GM12873 (cell line): ENCODE data around the gene PROB1.

Experiments used
- CTCF ChIP-seq: IDR thresholded peaks from 2 replicates; pipeline ENCODE4 v1.5.1; 2012; ENCODE audit warnings: low read depth, mild to moderate bottlenecking, moderate library complexity, low read length, control low read depth; ENCODE audit not compliant: insufficient read depth; ENCODE audit errors: missing control alignments

Gene PROB1

GRCh38 chr5:139410121-139410992, 15.5 kb upstream of the PROB1 start:
- no peak for TF ChIP-seq CTCF

GRCh38 chr5:139408191-139408590, 13.3 kb upstream of the PROB1 start:
- no peak for TF ChIP-seq CTCF

GRCh38 chr5:139407517-139407916, 12.6 kb upstream of the PROB1 start:
- no peak for TF ChIP-seq CTCF

GRCh38 chr5:139406963-139407362, 12.1 kb upstream of the PROB1 start:
- TF ChIP-seq CTCF: no peak

GRCh38 chr5:139404484-139404840, 9.6 kb upstream of the PROB1 start:
- no peak for TF ChIP-seq CTCF

- TF ChIP-seq CTCF: no peak
Measured at GRCh38 chr5:139403787-139404483, 9.0 kb upstream of the PROB1 start, which contains the start of gene SPATA24. SPATA24 (minus strand) TSS chr5:139404089; CDS start chr5:139404060, 29 bp downstream.

- TF ChIP-seq CTCF: no peak
Measured at GRCh38 chr5:139403418-139403786, 8.5 kb upstream of the PROB1 start.
